Measurements from ENCODE around the gene CLMN. TPM values are rescaled to one million over a fixed set of nuclear protein-coding genes. Genes with fewer than 3 reads are reported as not detected.

The CLMN gene, protein sequence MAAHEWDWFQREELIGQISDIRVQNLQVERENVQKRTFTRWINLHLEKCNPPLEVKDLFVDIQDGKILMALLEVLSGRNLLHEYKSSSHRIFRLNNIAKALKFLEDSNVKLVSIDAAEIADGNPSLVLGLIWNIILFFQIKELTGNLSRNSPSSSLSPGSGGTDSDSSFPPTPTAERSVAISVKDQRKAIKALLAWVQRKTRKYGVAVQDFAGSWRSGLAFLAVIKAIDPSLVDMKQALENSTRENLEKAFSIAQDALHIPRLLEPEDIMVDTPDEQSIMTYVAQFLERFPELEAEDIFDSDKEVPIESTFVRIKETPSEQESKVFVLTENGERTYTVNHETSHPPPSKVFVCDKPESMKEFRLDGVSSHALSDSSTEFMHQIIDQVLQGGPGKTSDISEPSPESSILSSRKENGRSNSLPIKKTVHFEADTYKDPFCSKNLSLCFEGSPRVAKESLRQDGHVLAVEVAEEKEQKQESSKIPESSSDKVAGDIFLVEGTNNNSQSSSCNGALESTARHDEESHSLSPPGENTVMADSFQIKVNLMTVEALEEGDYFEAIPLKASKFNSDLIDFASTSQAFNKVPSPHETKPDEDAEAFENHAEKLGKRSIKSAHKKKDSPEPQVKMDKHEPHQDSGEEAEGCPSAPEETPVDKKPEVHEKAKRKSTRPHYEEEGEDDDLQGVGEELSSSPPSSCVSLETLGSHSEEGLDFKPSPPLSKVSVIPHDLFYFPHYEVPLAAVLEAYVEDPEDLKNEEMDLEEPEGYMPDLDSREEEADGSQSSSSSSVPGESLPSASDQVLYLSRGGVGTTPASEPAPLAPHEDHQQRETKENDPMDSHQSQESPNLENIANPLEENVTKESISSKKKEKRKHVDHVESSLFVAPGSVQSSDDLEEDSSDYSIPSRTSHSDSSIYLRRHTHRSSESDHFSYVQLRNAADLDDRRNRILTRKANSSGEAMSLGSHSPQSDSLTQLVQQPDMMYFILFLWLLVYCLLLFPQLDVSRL
- total RNA-seq (2022; extraction: Qiagen RNA extraction) = 4.7 to 9.3 TPM (median 7.0 TPM) in 5 replicates

DNA sequence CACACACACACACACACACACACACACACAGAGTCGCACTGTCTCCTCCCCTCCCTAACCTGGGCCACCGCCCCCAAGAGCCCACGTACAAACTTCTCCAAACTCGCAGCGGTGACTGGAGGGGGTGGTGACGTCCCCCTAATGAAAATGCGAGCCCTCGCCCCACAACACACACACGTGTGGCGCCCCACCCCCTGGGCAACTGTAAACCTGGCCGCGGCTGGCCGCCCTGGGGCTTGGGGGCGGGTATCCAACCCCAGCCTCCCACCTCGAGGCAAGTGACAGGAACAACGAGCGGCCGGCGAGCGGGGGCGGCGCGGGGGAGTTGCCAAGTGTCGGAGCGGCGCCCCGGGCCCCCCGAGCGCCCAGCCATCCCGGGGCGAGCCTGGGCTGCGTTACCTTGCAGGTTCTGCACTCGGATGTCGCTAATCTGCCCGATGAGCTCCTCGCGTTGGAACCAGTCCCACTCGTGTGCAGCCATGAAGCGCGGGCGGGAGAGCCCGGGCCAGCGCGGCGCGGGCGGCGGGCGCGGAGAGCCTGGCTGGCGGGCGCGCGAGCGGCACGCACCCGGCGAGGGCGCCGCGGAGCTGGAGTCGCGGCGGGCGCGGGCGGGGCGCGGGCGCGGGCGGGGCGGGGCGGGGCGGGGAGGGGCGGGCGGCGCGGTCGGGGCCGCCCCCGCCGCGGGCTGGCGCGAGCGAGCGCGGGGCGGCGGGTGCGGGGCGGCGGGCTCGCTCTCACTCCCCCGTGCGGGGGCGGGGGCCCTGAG is at the start of gene CLMN:
Gene CLMN (minus strand): TSS at position 597 of the 766 bp plus-strand sequence. CDS start 116 bp downstream, at position 481.

DNA sequence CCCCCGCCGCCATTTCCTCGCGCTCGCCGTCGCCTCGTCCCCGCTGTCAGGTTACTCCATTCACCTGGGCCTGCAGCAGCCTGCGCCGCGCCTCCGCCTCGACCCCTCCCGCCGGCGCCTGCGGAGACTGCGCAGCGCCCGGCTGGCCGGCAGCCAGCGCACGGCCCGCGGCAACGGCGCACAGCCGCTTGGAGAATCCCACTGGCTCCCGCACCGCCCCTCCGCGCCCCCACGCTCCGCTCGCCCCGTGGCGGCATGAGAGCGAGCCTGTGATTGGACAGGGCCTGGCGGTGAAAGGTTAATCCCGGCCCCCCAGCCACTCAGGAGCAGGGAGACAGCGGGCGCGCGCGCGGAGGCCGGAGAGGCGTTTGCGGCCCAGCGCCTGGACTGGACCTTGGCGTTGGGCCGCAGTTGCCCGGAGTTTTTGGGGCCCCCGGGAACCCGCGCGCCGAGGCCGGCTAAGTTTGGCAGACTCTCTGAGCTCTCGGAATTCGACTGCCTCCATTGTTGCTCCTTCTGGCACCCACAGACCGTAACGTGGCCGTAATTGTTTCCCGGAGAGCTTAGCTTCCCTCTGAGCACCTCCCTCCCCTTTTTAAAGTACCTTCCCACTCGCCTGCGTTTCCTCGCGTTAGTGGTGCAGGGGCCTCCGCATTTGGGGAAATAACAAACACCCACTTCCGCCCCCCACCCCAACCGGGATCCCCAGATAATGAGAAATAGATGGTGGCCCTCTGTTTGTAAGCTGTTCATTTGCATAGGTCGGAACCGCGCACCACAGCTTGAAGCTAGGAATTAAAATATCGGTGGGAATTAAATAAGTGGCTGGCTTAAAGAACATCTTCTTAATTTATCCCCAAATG is 162.2 kb downstream of the CLMN start, which contains the start of gene DICER1:
Gene DICER1 (minus strand): TSS at position 203 of the 863 bp plus-strand sequence. CDS start 24,071 bp downstream, outside the sequence.

Other genes starting within 250 kb of the CLMN start
- gene DICER1, start 162.4 kb downstream of the CLMN start, total RNA-seq (2022; extraction: Qiagen RNA extraction) = 17.1 to 28.7 TPM (median 23.1 TPM) in 5 replicates
- gene SYNE3, start 196.7 kb upstream of the CLMN start, total RNA-seq (2022; extraction: Qiagen RNA extraction) = 0.37 to 1.0 TPM (median 0.91 TPM) in 5 replicates
- gene GLRX5, start 215.1 kb upstream of the CLMN start, total RNA-seq (2022; extraction: Qiagen RNA extraction) = 54.7 to 83.2 TPM (median 74.6 TPM) in 5 replicates